ENCODE data around the gene SRGAP2C.
"Not testable (repeated sequence)": the region's sequence is repeated elsewhere in the genome, so short reads cannot be mapped to it uniquely, and the experiment has no call there.

- not testable (repeated sequence) for TF ChIP-seq EZH2 (IDR thresholded peaks at IDR 0.05; ENCODE audit: borderline replicate concordance, insufficient read depth, low read length, poor library complexity, severe bottlenecking); EP300 (conservative IDR thresholded peaks at IDR 0.05; ENCODE audit: poor library complexity, severe bottlenecking)
Measured at GRCh38 chr1:121226925-121227324, 42.1 kb downstream of the SRGAP2C start.

All from neural cell (in vitro differentiated cells).